OCI-LY7 (cell line): ENCODE measurements around the gene RHBDD3. TPM values are rescaled to one million over a fixed set of nuclear protein-coding genes. Genes with fewer than 3 reads are reported as not detected.

ENCODE experiments used
- BruUV-seq: library from RNA; stranded (reverse); fragments of 400-500 nt; replicated peaks from 2 replicates; lab custom pipeline; 2021; lab: Mats Ljungman, UMichigan
- CTCF ChIA-PET: fragments of 300-600 bp; sonication (Branson Sonifier 250); formaldehyde crosslinking; loops from one replicate; lab custom pipeline; 2022; ENCODE audit warnings: antibody characterized with exemption; ENCODE audit not compliant: unreplicated experiment; lab: Charles Lee
- POLR2A ChIA-PET: fragments of 300-600 bp; sonication (Branson Sonifier 250); formaldehyde crosslinking; loops from one replicate; lab custom pipeline; 2022; ENCODE audit warnings: antibody characterized with exemption; lab: Charles Lee
- DNase-seq: peaks from one replicate; pipeline ENCODE4 v3.0.0-alpha.2; 2015; ENCODE audit warnings: low spot score
- H2AFZ ChIP-seq: fragments of 200-600 bp; sonication (generic), shearing (Covaris generic); 2 replicates; pipeline ENCODE4 v1.6.1; 2014; ENCODE audit warnings: mild to moderate bottlenecking, antibody characterized with exemption, low read length, moderate library complexity
- H3K27ac ChIP-seq: fragments of 200-600 bp; sonication (generic); 2 replicates; pipeline ENCODE4 v1.5.1; 2014; ENCODE audit warnings: mixed run types, low read depth, mild to moderate bottlenecking, moderate library complexity, low read length, inconsistent platforms; ENCODE audit not compliant: poor library complexity, severe bottlenecking
- H3K36me3 ChIP-seq: fragments of 200-600 bp; sonication (generic); 2 replicates; pipeline ENCODE4 v1.6.1; 2014; ENCODE audit warnings: mild to moderate bottlenecking, antibody characterized with exemption, low read length, moderate library complexity, mixed read lengths; ENCODE audit not compliant: insufficient read depth
- H3K4me1 ChIP-seq: fragments of 200-600 bp; sonication (generic); 2 replicates; pipeline ENCODE4 v1.5.1; 2014; ENCODE audit warnings: mild to moderate bottlenecking, low read length; ENCODE audit not compliant: insufficient read depth, poor library complexity, severe bottlenecking
- H3K4me2 ChIP-seq: fragments of 200-600 bp; sonication (generic); 2 replicates; pipeline ENCODE4 v1.6.1; 2014; ENCODE audit warnings: mild to moderate bottlenecking, low read length
- H3K4me3 ChIP-seq: fragments of 200-600 bp; sonication (generic); 2 replicates; pipeline ENCODE4 v1.5.1; 2014; ENCODE audit warnings: mild to moderate bottlenecking, low read depth, low read length; ENCODE audit not compliant: poor library complexity, severe bottlenecking
- H3K79me2 ChIP-seq: fragments of 200-600 bp; sonication (generic); 2 replicates; pipeline ENCODE4 v1.6.1; 2016; ENCODE audit warnings: low read depth, mild to moderate bottlenecking, low read length, moderate library complexity, mixed read lengths; ENCODE audit not compliant: insufficient read depth
- H3K9me2 ChIP-seq: fragments of 200-600 bp; sonication (generic); 2 replicates; pipeline ENCODE4 v1.6.1; 2016; ENCODE audit warnings: mild to moderate bottlenecking, low read length, mixed read lengths; ENCODE audit not compliant: insufficient read depth
- H3K9me3 ChIP-seq: fragments of 200-600 bp; sonication (generic); 2 replicates; pipeline ENCODE4 v1.6.1; 2014; ENCODE audit warnings: mild to moderate bottlenecking, mixed run types, low read length, mixed read lengths
- H4K20me1 ChIP-seq: fragments of 200-600 bp; sonication (generic); 2 replicates; pipeline ENCODE4 v1.6.1; 2014; ENCODE audit warnings: mild to moderate bottlenecking, antibody characterized with exemption, low read length, moderate library complexity, mixed read lengths; ENCODE audit not compliant: insufficient read depth
- CTCF ChIP-seq: fragments of 200-600 bp; sonication (generic); conservative IDR thresholded peaks from 2 replicates; pipeline ENCODE4 v1.5.1; 2014; ENCODE audit warnings: mild to moderate bottlenecking, antibody characterized with exemption, low read length, moderate library complexity, mixed read lengths
- EZH2phosphoT487 ChIP-seq: fragments of 200-600 bp; sonication (generic); IDR thresholded peaks from 2 replicates; pipeline ENCODE4 v1.6.1; 2018; ENCODE audit warnings: low read depth, borderline replicate concordance, mild to moderate bottlenecking, mixed run types, antibody characterized with exemption, low read length, moderate library complexity, mixed read lengths
- intact Hi-C: fragments of 100-400 bp; cut with micrococcal nuclease; formaldehyde crosslinking; loops from one replicate; pipeline ENCODE4 v1.10.0; 2022; ENCODE audit not compliant: unreplicated experiment
- total RNA-seq, 2 experiments: library from RNA; depleted of rRNA in 1 of 2; stranded (reverse); fragments of >200 nt in 1 of 2; shearing (Covaris generic) in 1 of 2; gene quantifications; 2 replicates each; pipeline ENCODE4 v1.2.3, GENCODE V29; 2014 to 2022

RHBDD3 gene
- total RNA-seq, 2 experiments from 2014 or later, result 39.2 to 44.5 TPM

GRCh38 chr22:29216873-29217666 lies 50.7 kb downstream of the RHBDD3 start:
- Histone ChIP-seq H3K36me3 (no peaks in the 10 kb centered on the region), H3K4me3 (no peak overlapping the region), H3K9me2 (no peaks in the 10 kb centered on the region), H3K4me1 (no peaks in the 10 kb centered on the region), H2AFZ (no peak overlapping the region), H3K79me2 (no peaks in the 10 kb centered on the region), H4K20me1 (no peaks in the 10 kb centered on the region), H3K4me2 (no peak overlapping the region), H3K9me3 (no peaks in the 10 kb centered on the region), H3K27ac (no peak overlapping the region)
- CTCF ChIA-PET, result no interaction called here
- TF ChIP-seq CTCF (no peak), EZH2phosphoT487 (no peak)
- BruUV-seq, result no TSS peak
- POLR2A ChIA-PET, result no interaction called here
- intact Hi-C loops, result no loop called here
- no peak for DNase-seq

- intact Hi-C loops, result no loop called here
- Histone ChIP-seq H3K4me3 (no peak overlapping the region), H4K20me1 (no peaks in the 10 kb centered on the region), H3K36me3 (no peaks in the 10 kb centered on the region), H3K9me2 (no peaks in the 10 kb centered on the region), H3K27ac (no peak overlapping the region), H3K4me2 (no peak overlapping the region), H3K79me2 (no peaks in the 10 kb centered on the region), H3K9me3 (no peaks in the 10 kb centered on the region), H3K4me1 (no peaks in the 10 kb centered on the region), H2AFZ (no peak overlapping the region)
- TF ChIP-seq CTCF, result no peak
- TF ChIP-seq EZH2phosphoT487, result no peak
- POLR2A ChIA-PET, result no interaction called here
- no TSS peak for BruUV-seq
- no peak for DNase-seq
- CTCF ChIA-PET, result no interaction called here
These were observed 51.5 kb downstream of the RHBDD3 start for GRCh38 chr22:29216011-29216872.
